ENCODE data around the gene GRIK2. TPM values are rescaled to one million over a fixed set of nuclear protein-coding genes. Genes with fewer than 3 reads are reported as not detected.

Gene GRIK2
- total RNA-seq, 1 experiment from 2014 or later = 0.61 TPM

DNA sequence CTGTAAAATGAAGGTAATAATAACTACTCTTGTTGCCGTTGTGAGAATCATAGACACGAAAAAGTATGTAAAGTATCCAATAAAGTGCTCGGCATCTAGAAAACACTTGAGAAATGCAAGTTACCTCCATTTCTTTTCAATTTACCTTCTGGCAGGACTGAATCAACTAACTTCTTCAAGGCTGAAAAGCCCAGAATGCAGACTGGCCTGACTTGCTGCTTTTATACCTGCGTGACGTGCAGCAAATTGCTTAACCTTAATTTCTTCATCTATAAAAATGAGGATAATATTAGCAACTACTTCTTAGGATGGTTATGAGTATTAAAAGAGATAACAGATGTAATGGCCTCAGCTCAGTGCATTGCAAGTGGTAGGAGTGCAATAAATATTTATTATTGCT, 39.6 kb downstream of the GRIK2 start:
- no peaks in the 10 kb centered on the region for H3K36me3 ChIP-seq (ENCODE audit: low read depth)
- H3K4me2 ChIP-seq = no peak overlapping the region
- ChIA-PET POLR2A (ENCODE audit: unreplicated experiment) (no interaction called here), CTCF (no interaction called here)
- BruUV-seq (replicated peaks) = no TSS peak
- TF ChIP-seq, protein P1, sequence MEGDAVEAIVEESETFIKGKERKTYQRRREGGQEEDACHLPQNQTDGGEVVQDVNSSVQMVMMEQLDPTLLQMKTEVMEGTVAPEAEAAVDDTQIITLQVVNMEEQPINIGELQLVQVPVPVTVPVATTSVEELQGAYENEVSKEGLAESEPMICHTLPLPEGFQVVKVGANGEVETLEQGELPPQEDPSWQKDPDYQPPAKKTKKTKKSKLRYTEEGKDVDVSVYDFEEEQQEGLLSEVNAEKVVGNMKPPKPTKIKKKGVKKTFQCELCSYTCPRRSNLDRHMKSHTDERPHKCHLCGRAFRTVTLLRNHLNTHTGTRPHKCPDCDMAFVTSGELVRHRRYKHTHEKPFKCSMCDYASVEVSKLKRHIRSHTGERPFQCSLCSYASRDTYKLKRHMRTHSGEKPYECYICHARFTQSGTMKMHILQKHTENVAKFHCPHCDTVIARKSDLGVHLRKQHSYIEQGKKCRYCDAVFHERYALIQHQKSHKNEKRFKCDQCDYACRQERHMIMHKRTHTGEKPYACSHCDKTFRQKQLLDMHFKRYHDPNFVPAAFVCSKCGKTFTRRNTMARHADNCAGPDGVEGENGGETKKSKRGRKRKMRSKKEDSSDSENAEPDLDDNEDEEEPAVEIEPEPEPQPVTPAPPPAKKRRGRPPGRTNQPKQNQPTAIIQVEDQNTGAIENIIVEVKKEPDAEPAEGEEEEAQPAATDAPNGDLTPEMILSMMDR (conservative IDR thresholded peaks at IDR 0.05) = no peak
- TF ChIP-seq EZH2 (IDR thresholded peaks at IDR 0.05; ENCODE audit: low read depth) = no peak
- intact Hi-C loops (cut with micrococcal nuclease; ENCODE audit: unreplicated experiment) = no loop called here
- no peaks in the 10 kb centered on the region for H3K9me3 ChIP-seq (ENCODE audit: insufficient read depth, low read depth)
- H2AFZ ChIP-seq = no peak overlapping the region
- H3F3A ChIP-seq (ENCODE audit: insufficient read depth, low read depth) = no peaks in the 10 kb centered on the region
- no peaks in the 10 kb centered on the region for H3K79me2 ChIP-seq (ENCODE audit: low read depth)
- H3K4me1 ChIP-seq (replicated peaks; ENCODE audit: insufficient read depth) = no peaks in the 10 kb centered on the region
- no peaks in the 10 kb centered on the region for H4K20me1 ChIP-seq (ENCODE audit: insufficient read depth)
- H3K27me3 ChIP-seq (ENCODE audit: insufficient read depth, low read depth) = no peaks in the 10 kb centered on the region
- DNase-seq = no peak
- no peak overlapping the region for H3K4me3 ChIP-seq
- H3K27ac ChIP-seq = no peak overlapping the region
- H3K9me2 ChIP-seq (ENCODE audit: insufficient read depth) = no peaks in the 10 kb centered on the region

- POLR2A ChIA-PET (ENCODE audit: unreplicated experiment) = no interaction called here
- no TSS peak for BruUV-seq (replicated peaks)
- Histone ChIP-seq H3K9me3 (ENCODE audit: insufficient read depth, low read depth) (no peaks in the 10 kb centered on the region), H3K4me3 (no peak overlapping the region), H3K4me1 (replicated peaks; ENCODE audit: insufficient read depth) (no peaks in the 10 kb centered on the region), H3K36me3 (ENCODE audit: low read depth) (no peaks in the 10 kb centered on the region), H3K27ac (no peak overlapping the region), H4K20me1 (ENCODE audit: insufficient read depth) (no peaks in the 10 kb centered on the region), H3K27me3 (ENCODE audit: insufficient read depth, low read depth) (no peaks in the 10 kb centered on the region), H2AFZ (no peak overlapping the region), H3K4me2 (no peak overlapping the region), H3F3A (ENCODE audit: insufficient read depth, low read depth) (no peaks in the 10 kb centered on the region), H3K79me2 (ENCODE audit: low read depth) (no peaks in the 10 kb centered on the region), H3K9me2 (ENCODE audit: insufficient read depth) (no peaks in the 10 kb centered on the region)
- CTCF ChIA-PET = no interaction called here
- TF ChIP-seq, protein P1 (conservative IDR thresholded peaks at IDR 0.05) = no peak
- TF ChIP-seq EZH2 (IDR thresholded peaks at IDR 0.05; ENCODE audit: low read depth) = no peak
- no peak for DNase-seq
- intact Hi-C loops (cut with micrococcal nuclease; ENCODE audit: unreplicated experiment) = no loop called here
Observed at GRCh38 chr6:101434601-101435000, 41.1 kb downstream of the GRIK2 start.

GRCh38 chr6:101435038-101435437, 41.5 kb downstream of the GRIK2 start:
- H3K4me1 ChIP-seq (replicated peaks; ENCODE audit: insufficient read depth) = no peaks in the 10 kb centered on the region
- TF ChIP-seq, protein P1 (conservative IDR thresholded peaks at IDR 0.05) = no peak
- no peak for TF ChIP-seq EZH2 (IDR thresholded peaks at IDR 0.05; ENCODE audit: low read depth)
- H4K20me1 ChIP-seq (ENCODE audit: insufficient read depth) = no peaks in the 10 kb centered on the region
- H3K4me2 ChIP-seq = no peak overlapping the region
- BruUV-seq (replicated peaks) = no TSS peak
- H3K9me3 ChIP-seq (ENCODE audit: insufficient read depth, low read depth) = no peaks in the 10 kb centered on the region
- POLR2A ChIA-PET (ENCODE audit: unreplicated experiment) = no interaction called here
- CTCF ChIA-PET = no interaction called here
- no peak overlapping the region for H3K4me3 ChIP-seq
- H3K27ac ChIP-seq = no peak overlapping the region
- H2AFZ ChIP-seq = no peak overlapping the region
- no peaks in the 10 kb centered on the region for H3K36me3 ChIP-seq (ENCODE audit: low read depth)
- DNase-seq = no peak
- no peaks in the 10 kb centered on the region for H3K27me3 ChIP-seq (ENCODE audit: insufficient read depth, low read depth)
- no peaks in the 10 kb centered on the region for H3K9me2 ChIP-seq (ENCODE audit: insufficient read depth)
- intact Hi-C loops (cut with micrococcal nuclease; ENCODE audit: unreplicated experiment) = no loop called here
- no peaks in the 10 kb centered on the region for H3K79me2 ChIP-seq (ENCODE audit: low read depth)
- no peaks in the 10 kb centered on the region for H3F3A ChIP-seq (ENCODE audit: insufficient read depth, low read depth)

Data from PC-9 (cell line).